ENCODE results near the gene AKIRIN2.

Gene AKIRIN2
- long read RNA-seq, transcript AKIRIN2-201 (5 exons, 1,662 nt) = major isoform, 108 of 177 reads
- long read RNA-seq, partial matches to known transcripts = 0 of 177 reads
- long read RNA-seq, other reads (novel, unspliced or antisense) = 69 of 177 reads

DNA sequence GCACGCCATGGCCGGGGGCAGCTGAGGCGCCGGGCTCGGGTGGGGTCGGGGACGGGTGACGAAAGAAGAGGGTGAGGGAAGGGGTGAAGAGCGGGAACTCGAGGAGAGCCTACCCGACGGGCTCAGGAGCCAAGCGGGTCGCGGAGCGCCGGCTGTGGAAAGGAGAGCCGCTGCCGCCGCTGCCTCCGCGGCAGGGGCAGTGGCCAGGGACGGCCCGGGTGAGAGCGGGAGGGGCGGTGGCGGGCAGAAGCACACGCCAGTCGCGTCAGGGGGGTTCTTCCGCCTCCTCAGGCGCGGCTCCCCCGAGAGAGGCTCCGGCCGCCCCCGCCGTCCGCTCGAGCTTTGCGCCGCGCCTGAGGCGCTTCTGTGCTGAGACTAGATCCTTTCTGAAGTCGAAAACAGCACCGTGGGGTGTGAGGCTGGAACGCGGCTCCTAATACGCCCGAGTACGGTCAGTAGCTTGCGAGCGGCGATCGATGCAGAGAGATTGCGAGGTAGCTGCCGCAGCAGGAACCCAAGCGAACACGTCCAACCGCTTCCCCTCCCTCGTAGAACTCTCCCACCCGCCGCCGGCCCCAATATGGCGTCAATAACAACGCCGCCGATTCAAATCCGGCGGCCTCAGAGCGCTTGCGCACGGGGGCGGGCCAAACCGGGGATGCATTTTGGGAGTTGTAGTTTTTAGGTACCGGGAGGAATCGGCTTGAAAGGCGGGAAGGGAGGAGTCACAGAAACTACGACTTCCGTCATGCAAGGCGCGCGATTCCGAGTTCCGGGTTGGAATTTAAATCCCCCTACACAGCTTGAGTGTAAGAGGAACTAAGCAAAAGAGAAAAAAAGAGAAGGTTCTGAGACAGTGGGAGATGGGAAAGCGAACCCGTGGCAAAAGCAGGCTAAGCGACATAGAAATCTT lies at the start of gene AKIRIN2:
AKIRIN2 (minus strand) TSS at position 558 of the 913 bp plus-strand sequence; CDS start at position 9, 549 bp downstream.
- Histone ChIP-seq H3K27ac (replicated peaks) (peak within 1 kb of the TSS; percentile 91), H3K4me3 (replicated peaks; ENCODE audit: insufficient read depth, low read length) (peak within 1 kb of the TSS; percentile 89), H3K27me3 (ENCODE audit: insufficient read depth, poor library complexity, severe bottlenecking) (no peaks in the 10 kb centered on the region)
- DNase-seq (ENCODE audit: low read depth in 1 of 2, low spot score in 1 of 2) = peak; percentile 98 to 99
- TF ChIP-seq POLR2AphosphoS5 (IDR thresholded peaks at IDR 0.05; ENCODE audit: low read depth) (peak; percentile 97), SPI1 (IDR thresholded peaks at IDR 0.05; ENCODE audit: borderline replicate concordance, low read depth) (no peak; the same call in 1 of the 2 replicates), GABPA (IDR thresholded peaks at IDR 0.05; ENCODE audit: low read depth) (peak; percentile 45; the same call in 1 of the 2 replicates)
- TF ChIP-seq, protein P1, sequence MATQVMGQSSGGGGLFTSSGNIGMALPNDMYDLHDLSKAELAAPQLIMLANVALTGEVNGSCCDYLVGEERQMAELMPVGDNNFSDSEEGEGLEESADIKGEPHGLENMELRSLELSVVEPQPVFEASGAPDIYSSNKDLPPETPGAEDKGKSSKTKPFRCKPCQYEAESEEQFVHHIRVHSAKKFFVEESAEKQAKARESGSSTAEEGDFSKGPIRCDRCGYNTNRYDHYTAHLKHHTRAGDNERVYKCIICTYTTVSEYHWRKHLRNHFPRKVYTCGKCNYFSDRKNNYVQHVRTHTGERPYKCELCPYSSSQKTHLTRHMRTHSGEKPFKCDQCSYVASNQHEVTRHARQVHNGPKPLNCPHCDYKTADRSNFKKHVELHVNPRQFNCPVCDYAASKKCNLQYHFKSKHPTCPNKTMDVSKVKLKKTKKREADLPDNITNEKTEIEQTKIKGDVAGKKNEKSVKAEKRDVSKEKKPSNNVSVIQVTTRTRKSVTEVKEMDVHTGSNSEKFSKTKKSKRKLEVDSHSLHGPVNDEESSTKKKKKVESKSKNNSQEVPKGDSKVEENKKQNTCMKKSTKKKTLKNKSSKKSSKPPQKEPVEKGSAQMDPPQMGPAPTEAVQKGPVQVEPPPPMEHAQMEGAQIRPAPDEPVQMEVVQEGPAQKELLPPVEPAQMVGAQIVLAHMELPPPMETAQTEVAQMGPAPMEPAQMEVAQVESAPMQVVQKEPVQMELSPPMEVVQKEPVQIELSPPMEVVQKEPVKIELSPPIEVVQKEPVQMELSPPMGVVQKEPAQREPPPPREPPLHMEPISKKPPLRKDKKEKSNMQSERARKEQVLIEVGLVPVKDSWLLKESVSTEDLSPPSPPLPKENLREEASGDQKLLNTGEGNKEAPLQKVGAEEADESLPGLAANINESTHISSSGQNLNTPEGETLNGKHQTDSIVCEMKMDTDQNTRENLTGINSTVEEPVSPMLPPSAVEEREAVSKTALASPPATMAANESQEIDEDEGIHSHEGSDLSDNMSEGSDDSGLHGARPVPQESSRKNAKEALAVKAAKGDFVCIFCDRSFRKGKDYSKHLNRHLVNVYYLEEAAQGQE (IDR thresholded peaks at IDR 0.05; ENCODE audit: insufficient replicate concordance, low read depth) = peak; percentile 76
- TF ChIP-seq, protein P2, sequence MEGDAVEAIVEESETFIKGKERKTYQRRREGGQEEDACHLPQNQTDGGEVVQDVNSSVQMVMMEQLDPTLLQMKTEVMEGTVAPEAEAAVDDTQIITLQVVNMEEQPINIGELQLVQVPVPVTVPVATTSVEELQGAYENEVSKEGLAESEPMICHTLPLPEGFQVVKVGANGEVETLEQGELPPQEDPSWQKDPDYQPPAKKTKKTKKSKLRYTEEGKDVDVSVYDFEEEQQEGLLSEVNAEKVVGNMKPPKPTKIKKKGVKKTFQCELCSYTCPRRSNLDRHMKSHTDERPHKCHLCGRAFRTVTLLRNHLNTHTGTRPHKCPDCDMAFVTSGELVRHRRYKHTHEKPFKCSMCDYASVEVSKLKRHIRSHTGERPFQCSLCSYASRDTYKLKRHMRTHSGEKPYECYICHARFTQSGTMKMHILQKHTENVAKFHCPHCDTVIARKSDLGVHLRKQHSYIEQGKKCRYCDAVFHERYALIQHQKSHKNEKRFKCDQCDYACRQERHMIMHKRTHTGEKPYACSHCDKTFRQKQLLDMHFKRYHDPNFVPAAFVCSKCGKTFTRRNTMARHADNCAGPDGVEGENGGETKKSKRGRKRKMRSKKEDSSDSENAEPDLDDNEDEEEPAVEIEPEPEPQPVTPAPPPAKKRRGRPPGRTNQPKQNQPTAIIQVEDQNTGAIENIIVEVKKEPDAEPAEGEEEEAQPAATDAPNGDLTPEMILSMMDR (IDR thresholded peaks at IDR 0.05; ENCODE audit: insufficient read depth, low read length) = no peak

DNA sequence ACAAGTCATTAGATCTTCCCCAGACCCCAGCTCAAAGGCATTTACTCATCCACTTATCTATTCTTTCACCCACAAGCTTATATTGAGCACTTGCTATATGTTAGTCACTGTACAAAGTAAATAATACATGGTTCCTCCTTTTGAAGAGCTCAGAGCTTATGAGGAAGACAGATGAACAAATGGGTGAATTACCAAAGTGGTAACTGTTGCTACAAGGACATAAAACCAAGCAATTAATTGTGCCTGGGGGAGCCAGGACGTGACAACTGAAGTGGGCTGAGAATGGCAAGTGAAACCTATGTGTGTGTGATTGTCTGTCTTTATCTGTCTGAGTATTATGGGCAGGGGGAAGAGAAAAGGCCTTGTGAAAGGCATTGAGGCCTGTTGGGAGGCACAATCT lies 45.6 kb upstream of the AKIRIN2 start:
- peak overlapping the region; percentile 54 for H3K27ac ChIP-seq (replicated peaks)
- H3K4me3 ChIP-seq (replicated peaks; ENCODE audit: insufficient read depth, low read length) = no peak overlapping the region
- no peak for TF ChIP-seq POLR2AphosphoS5 (IDR thresholded peaks at IDR 0.05; ENCODE audit: low read depth)
- TF ChIP-seq, protein P2 (IDR thresholded peaks at IDR 0.05; ENCODE audit: insufficient read depth, low read length) = no peak
- no peak for TF ChIP-seq GABPA (IDR thresholded peaks at IDR 0.05; ENCODE audit: low read depth)
- TF ChIP-seq SPI1 (IDR thresholded peaks at IDR 0.05; ENCODE audit: borderline replicate concordance, low read depth) = no peak
- TF ChIP-seq, protein P1 (IDR thresholded peaks at IDR 0.05; ENCODE audit: insufficient replicate concordance, low read depth) = no peak
- H3K27me3 ChIP-seq (ENCODE audit: insufficient read depth, poor library complexity, severe bottlenecking) = no peaks in the 10 kb centered on the region
- DNase-seq (ENCODE audit: low read depth in 1 of 2, low spot score in 1 of 2) = peak in 1 of 2 experiments; percentile 36

DNA sequence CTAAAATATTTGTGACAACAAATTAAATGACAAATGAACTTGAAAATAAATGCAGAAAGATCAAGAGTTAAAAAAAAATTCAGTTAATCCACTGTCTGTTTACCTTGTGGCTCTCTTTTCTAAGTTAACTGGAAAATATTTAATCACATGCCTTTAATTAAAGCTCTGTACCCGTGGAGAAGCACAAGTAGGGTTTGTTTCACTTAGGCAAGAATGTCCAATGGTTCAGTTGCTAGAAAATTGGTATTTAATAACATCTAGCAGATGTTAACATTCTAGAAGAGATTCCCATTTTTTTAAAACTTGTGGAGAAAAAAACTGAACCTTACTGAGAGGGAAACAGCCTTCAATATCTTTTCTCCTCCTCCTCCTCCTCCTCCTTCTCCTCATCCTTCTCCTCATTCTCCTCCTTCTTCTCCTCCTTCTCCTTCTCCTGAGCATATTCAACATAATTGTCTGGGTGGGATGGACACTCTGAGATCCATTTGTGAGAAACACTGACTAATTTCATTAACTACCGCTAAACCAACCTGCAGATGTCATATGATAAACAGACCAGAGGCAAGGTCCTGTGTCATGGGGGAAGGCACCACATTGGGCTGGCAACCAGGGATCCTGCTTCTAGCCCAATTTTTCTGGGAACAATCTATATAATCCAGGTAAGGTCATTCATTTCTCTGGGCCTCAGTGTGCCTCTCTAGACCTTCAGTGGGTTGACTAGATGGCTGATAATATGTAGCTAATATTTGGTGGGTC lies 44.1 kb upstream of the AKIRIN2 start:
- no peak for DNase-seq (ENCODE audit: low read depth in 1 of 2, low spot score in 1 of 2)
- H3K27me3 ChIP-seq (ENCODE audit: insufficient read depth, poor library complexity, severe bottlenecking) = no peaks in the 10 kb centered on the region
- TF ChIP-seq POLR2AphosphoS5 (IDR thresholded peaks at IDR 0.05; ENCODE audit: low read depth) (no peak), SPI1 (IDR thresholded peaks at IDR 0.05; ENCODE audit: borderline replicate concordance, low read depth) (no peak), GABPA (IDR thresholded peaks at IDR 0.05; ENCODE audit: low read depth) (no peak)
- TF ChIP-seq, protein P2 (IDR thresholded peaks at IDR 0.05; ENCODE audit: insufficient read depth, low read length) = no peak
- TF ChIP-seq, protein P1 (IDR thresholded peaks at IDR 0.05; ENCODE audit: insufficient replicate concordance, low read depth) = no peak
- H3K27ac ChIP-seq (replicated peaks) = no peak overlapping the region
- H3K4me3 ChIP-seq (replicated peaks; ENCODE audit: insufficient read depth, low read length) = no peak overlapping the region
